Activated CD4-positive, CD25-positive, alpha-beta regulatory T cell treated with anti-CD3 and anti-CD28 coated beads, Interleukin-2, amount 50 U/mL, for 72 hours (primary cell): ENCODE results near the gene LRRIQ4.

ENCODE experiments used
- DNase-seq: peaks from one replicate; pipeline ENCODE4 v3.0.0; 2021

Gene LRRIQ4

DNA sequence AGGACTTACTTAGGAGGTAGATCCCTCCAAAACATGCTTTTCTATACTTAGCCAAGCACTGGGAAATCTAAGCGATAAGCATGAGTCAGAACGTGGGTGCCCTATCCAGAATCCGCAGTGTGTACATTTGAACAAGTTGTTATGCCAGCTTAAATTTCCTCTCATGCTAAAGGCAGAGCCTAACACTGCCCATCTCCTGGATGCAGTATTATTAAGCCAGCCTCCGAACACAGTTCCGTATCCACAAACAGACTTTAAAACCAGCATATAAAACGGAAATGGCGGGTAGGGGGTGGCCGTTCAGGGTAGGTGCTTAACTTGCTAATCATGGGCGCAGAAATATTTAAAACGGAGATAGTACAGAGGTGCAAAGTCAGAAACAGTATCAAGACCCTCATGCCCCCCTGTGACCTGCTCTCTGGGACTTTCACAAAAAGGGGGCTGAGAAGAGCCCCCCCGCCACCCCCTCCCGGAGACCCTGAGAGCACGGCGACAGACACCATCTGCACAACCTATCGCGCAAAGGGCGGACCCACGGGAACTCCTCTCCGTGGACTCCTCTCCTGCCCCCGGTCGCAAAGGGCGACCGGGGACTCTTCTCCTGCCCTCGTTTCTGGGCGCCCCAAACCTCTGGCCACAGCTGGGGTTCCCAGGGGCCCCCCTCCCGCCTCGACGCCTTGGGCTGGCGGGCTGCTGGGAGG lies 889 bp upstream of the LRRIQ4 start:
- DNase-seq = no peak

DNA sequence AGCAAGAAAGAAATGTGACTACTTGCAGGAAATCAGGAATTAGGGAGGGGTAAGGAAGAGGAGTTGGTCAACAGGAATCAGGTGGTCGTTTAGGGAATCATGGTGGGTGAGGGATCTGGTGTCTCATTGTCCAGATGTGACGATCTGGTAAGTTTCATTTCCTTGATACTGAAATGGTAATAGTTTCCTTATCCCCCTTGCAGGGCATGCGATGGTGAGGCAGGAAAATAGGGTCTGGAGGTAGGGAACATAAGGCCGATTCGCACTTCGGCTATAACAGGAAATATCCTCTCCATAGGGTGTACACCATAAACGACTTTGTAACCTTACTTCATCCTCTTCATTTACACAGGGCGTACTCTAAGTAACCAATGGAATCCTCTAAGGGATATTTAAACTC lies 608 bp downstream of the LRRIQ4 start:
- DNase-seq = no peak

DNA sequence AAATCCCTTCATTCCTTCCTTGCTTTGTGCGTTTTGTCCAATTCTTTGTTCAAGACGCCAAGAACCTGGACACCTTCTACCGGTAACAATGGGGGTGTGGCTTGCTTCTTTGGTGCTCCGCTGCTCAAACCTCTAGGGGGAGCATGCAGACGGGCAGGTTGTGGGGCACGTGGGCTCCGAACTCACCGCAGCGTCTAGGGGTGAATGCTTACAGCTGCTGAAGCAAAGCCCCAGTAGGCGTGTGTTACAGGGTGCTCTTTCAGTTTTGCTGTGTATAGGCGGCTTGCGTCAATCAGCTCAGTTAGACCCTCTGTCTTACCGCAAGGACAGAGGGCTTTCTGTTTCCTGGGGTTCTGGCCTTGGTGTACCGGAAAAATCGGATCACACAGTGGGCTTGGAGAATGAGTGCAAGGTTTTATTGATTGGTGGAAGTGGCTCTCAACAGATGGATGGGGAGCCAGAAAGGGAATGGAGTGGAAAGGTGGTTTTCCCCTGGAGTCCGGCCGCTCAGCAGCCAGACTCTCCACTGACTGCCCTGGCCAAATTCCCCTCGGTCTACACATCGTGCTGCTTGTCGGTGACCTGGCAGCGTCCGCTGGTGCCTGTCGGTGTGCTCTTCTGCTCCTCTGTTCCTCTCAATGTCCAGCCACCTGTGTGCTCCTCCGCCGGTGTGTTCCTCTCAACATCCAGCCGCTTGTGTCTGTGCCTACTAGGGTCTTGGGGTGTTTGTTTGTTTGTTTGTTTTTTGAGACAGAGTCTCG lies 1.3 kb downstream of the LRRIQ4 start:
- DNase-seq = peak; percentile 63

DNA sequence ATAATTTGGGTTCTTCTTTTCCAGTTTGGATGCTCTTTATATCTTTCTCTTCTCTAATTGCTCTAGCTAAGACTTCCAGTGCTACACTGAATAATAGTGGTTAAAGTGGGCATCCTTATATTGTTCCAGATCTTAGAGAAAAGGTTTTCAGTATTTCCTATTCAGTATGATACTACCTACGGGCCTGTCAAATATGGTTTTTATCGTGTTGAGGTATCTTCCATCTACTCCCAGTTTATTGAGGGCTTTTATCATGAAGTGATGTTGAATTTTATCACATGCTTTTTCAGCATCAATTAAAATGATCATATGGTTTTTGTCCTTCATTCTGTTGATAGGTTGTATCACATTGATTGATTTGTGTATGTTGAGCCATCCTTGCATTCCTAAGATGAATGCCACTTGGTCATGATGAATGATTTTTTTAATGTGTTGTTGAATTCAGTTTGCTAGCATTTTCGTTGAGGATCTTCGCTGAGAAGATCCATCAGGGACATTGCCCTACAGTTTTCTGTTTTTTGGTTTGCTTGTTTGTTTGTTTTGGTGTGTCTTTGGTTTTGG lies 3.0 kb downstream of the LRRIQ4 start:
- DNase-seq = no peak

DNA sequence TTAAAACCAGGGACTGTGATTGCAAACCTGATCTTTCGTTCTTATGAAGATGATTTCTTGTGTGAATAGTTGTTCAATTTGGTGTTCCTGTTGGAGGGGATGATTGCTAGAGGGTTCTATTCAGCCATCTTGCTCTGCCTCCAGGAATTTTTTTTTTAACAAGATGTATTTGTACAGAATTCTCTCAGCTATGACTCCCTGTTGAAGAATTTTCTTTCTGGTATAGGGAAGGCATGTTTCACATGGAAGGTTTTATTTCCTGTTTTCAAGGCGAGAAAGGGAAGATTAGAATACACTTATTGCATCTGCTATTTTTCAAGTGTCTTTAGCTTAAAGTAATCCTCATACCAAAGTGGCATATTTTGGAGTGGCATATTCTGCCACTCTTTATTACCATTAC lies 5.6 kb downstream of the LRRIQ4 start:
- DNase-seq = no peak

DNA sequence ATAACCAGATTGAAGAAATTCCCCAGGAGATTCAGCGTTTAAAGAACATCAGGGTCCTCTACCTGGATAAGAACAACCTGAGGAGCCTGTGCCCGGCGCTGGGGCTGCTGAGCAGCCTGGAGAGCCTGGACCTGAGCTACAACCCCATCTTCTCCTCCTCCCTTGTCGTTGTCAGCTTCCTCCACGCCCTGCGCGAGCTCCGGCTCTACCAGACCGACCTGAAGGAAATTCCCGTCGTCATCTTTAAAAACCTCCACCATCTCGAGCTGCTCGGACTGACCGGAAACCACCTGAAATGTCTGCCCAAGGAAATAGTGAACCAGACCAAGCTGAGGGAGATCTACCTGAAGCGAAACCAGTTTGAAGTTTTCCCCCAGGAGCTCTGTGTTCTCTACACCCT lies 9.4 kb downstream of the LRRIQ4 start:
- no peak for DNase-seq

DNA sequence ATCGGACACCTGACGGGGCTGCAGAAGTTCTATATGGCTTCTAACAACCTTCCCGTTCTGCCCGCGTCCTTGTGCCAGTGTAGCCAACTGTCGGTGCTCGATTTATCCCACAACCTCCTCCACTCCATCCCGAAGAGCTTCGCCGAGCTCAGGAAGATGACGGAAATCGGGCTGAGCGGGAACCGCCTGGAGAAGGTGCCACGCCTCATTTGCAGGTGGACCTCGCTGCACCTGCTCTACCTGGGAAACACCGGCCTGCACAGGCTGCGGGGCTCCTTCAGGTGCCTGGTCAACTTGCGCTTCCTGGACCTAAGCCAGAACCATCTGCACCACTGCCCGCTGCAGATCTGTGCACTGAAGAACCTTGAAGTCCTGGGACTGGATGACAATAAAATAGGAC lies 9.9 kb downstream of the LRRIQ4 start:
- DNase-seq = no peak

DNA sequence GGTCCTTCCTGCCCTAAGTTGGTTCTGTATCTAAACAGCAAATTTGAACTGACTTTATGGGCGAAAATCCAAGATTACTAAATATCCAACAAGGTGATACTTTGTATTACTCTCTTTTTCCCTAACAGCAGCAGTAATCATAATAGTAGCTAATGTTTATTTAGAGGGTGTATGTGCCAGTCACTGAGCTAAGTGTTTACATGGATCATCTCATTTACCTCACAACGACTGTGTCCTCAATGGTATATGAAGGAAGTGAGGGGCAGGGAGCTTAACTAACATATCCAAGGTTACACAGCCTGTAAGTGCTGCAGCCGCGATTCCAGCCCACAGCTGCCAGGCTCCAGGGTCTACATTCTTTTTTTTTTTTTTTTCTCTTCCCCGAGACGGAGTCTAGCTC lies 10.3 kb downstream of the LRRIQ4 start:
- no peak for DNase-seq

DNA sequence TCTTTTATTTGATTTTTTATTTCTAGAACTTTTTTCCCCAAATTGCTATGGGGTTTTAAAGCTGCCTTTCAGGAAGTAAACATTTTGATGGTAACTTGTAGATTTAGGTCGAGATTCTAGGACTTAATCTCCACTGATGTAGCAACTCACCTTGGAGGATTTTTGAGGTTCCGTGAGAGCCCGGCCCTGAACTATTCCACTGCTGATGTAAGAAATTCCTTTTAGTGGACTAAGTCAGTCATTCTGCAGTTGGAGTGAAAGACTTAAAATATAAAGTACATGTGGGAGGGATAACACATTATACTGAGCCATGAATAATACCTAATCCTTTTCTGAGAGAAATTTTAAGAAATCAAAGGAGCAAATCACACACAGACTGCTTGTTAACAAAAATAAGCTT lies 12.6 kb downstream of the LRRIQ4 start:
- DNase-seq = no peak

DNA sequence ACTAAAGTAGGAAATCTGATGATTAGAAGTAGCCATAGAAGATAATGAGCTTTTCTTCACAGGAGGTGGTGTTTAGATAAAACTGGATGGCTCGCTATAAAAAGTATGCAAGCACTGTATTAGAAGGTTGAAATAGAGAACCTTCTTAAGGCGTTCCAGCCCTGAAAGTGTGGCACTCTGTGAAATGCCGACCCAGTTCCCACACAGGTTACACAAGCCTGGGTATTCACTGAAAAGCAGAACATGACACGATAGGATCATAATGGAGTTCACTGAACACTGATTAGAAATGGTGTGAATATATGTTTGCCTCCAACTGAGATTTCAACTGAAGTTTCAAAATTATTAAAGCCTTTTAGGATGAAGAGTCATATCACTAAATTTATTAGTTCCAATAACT lies 15.0 kb downstream of the LRRIQ4 start:
- DNase-seq = no peak

DNA sequence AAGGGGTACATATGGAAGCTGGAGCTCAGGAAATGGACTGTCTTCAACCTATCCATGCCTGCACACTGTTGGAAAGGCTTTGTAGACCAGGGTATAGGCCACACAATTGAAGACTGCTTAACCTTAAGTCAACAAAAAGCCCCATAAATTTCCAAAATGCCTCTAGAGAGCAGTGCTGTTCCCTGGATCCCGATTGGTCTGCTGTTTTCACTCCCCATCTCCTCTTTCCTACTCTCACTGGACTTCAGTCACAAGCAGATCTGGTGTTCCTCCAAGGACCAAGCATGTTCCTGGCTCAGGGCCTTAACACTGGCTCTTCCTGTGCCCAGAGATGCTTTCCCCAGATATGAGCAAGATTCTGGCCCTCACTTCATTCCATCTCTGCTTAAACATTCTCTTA lies 22.9 kb downstream of the LRRIQ4 start:
- no peak for DNase-seq

DNA sequence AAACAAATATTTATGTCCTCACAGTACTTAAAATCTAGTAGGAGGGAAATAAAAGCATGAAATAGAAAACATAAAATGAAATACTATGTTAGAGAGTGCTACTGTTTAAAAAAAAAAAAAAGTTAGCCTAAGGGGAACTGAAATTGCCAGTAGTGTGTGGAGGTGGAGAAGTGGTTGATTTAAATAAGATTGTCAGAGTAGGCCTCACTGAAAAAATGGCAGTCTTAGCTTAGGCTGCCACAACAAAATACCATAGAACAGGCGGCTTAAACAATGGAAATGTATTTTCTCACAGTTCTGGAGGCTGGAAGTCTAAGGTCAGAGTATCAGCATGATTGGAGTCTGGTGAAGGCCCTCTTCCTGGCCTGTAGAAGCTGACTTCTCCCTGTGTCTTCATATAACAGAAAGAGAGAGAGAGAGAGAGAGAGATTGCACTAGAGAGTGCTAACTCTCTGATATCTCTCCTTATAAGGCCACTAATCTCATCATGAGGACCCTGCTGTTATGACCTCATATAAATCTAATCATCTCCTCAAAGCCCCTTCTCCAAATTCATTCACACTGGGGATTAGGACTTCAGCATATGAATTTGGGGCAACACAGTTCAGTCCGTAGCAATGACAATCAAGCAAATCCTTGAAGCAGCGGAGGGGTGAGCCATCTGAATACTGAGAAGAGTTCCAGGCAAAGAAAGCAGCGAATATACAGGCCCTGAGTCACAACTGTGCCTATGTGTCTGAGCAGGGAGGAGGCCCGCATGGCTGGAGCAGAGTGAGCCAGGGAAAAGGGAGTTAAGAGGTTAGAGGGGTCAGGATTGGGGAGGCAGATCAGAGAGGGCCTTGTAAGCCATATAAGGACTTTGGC lies 23.6 kb downstream of the LRRIQ4 start:
- DNase-seq = no peak

DNA sequence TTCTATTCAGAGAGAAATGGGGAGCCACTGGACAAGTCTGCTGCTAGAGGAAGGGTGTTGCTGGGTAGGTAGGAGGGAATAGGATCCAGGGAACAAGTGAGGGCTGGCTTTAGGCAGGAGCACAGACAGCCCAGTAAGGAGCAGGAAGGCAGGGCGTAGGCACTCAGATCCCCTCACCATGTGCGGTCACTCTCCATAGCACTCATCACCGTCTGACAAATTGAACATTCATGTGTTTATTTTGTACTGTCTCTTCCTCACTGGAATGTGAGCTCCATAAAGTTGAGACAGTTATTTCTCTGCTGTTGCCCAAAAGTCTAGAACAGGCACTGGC lies 24.2 kb downstream of the LRRIQ4 start:
- DNase-seq = no peak

DNA sequence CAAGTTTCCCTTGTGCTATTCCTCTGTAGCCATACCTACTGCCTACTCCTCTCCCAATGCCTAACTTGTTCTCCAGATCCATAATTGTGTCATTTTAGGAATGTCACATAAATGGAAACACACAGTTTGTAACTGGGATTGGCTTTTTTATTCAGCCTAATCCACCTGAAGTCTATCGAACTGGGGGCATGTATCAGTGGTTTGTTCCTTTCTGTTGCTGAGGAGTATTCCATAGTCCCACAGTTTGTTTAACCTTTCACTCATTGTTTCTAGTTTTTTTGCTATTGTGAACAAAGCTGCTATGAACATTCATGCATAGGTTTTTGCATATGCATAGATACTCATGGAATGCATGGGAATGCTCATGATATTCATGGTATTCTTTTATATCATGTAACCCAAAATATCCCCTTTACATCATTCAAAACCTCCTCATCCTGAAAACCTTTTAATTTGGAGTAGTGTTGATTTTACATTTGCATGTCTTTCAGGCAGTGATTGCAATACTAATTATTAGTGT lies 25.9 kb downstream of the LRRIQ4 start:
- no peak for DNase-seq

DNA sequence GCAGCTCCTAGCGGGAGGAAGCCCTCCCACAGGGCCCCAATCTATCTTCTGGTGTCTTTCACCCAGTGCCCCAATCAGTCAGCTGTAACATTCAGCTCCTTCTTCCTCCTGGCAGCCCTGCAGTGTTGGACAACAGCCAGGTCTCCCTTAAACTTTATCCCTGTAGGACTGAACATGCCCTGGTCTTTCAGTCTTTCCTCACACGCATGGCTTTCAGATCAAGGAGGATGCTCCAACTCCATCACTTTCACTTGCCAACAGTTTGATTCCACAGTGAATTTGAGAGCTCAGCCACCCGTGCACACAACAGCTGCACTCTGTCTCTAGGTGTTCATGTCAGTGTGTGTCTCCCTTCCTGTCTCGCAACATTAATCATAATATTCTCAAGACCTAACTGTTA lies 28.5 kb downstream of the LRRIQ4 start:
- no peak for DNase-seq

DNA sequence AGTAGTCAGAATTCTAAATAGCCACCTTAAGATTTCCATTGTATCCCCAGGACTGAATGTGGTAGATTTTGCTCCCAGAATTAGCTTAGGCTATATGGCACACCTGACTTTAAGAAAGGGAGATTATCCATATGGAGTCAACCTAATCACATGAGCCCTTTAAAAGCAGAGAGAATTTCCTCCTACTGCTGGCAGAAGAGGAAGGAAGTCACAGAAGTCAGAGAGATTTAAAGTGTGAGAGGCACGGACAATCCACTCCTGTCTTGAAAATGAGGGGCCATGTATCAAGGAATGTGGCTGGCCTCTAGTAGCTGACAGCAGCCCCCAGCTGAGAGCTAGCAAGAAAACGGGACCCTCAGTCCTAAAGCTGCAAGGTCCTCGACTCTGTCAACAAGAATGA lies 30.3 kb downstream of the LRRIQ4 start:
- DNase-seq = no peak

DNA sequence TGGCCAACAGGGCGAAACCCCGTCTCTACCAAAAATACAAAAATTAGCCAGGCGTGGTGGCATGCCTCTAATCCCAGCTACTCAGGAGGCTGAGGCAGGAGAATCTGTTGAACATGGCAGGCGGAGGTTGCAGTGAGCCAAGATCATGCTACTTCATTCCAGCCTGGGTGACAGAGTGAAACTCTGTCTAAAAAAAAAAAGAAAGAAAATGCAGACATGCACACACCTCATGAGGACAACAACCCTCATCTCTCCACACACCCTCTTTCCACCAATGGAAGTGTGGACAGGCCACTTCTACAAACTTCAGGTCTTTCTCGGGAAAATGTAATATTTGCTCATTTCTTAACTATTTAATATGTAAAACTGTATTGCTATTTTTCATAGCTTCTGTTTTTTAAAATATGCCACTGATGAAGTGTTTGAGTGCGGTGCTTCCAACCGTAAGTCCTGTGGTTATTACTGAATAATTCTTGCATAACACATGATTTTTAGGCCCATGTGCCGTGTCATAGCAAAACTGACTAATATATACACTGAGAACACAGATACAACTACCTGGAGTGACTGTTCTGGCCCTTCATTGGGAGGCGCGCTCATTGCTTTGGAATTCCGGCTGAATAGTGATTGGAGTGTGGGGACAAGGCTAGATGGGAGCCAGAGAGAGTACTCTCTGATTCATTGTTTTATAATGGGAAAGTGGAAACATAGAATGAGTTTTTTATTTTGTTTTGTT lies 34.0 kb downstream of the LRRIQ4 start:
- DNase-seq = no peak

DNA sequence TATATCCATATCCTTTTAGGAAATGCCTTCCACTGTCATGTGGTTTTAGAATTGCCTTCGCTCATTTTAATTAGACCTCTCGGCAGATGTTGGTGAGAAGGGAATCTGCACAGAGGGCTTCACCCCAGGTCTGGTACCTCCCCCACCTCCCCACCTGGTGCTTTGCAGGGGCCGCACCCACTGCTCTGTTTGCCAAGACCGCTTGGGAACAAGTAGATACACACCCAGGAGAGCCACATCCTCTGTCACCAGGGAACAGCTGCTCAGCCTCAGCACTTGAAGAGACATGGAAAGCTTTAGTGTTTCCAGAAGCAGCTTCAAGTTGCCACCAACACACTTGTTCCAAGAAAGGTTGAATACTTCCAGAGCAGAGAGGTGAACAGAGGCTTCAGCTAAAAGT lies 35.2 kb downstream of the LRRIQ4 start:
- no peak for DNase-seq

DNA sequence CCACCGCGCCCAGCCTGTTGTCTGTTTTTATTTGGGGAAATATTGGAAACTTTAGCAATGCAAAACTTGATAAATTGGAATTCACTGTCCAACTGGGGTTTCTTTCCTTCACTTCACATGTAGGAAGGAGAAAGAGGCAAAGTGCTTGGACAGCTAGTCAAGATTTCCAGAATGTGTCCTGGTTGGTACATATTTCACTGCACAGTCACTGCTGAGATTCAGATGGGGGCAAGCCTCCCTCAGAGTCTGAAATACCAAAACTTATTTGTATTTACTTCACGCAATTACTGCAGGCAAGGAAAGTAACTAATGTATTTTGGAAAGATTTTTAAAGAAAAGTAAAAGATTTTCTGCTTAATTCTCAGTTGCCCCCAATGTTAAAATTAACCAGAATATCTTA lies 36.1 kb downstream of the LRRIQ4 start:
- no peak for DNase-seq

DNA sequence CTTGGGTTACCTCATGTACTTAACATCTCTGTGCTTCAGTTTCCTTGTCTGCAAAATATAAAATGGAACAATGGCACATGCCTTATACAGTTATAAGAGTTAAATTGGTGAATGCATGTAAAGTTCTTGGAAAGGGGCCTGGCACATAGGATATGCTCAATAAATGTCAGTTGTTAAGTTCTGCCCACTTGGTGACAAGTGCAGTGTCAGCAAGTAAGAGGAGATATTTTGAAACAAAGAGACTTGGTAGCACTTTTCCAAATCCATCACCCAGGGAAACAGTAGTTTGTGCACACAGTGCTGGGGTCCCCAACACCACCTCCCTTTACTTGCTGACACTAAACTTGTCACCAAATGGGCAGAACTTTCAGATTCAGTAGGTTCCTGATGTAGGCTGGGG lies 37.9 kb downstream of the LRRIQ4 start:
- DNase-seq = no peak

DNA sequence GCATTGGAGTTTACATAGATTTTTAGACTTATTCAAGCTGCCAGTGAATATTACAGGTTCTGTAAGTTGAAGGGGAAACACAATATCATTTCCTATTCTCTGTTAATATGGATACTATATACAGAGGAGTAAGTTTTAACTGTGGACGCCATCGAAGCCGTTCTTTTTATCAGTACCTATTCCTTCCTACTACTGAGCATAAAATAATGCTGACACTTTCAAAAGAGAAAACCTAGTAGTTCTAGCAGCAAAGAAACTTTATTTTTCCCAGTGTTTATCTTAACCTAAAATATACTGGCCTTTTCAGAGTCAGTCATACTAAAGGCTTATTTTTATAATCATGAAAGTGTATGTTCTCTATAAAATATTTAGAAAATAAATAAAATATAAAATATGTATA lies 42.8 kb downstream of the LRRIQ4 start:
- no peak for DNase-seq

DNA sequence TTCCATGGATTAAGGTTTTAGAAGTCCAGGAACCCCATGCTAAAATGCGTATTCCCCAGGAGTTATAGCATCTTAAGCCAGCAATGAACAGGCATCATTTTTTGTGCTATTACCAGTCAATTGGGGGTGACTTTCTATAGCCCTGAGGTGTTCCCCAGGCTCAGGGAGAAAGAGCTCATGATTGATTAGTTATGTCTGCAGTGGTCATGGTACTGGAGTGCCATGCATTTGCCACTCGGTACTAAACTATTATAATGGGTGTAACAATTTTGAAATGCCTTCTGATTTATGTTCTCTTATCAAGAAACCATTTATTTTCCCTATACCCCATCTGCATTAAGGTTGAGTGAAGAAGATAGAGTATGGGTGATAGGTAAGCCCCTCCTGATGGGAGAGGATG lies 45.1 kb downstream of the LRRIQ4 start:
- DNase-seq = no peak

DNA sequence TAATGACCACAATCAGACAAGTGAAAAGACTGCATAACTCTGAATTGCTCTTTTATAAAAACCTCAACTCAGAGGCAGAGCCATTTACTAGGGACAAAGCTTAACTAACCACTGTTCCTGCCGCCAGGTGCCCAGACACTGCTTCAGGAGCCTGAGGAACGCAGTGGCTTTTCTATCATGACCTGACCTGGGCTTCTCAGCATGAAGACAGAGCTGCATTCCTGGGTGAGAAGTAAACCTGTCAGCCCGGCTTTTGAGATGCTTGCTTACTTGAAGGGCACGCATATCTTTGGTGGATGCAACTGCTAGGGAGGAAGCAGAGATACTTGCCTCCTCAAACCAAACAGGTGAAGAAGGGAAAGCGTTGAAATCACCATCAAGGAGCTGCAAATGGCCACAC lies 49.2 kb downstream of the LRRIQ4 start:
- DNase-seq = no peak
